Chondrocyte (in vitro differentiated cells): ENCODE data around the gene RNF224. TPM values are rescaled to one million over a fixed set of nuclear protein-coding genes. Genes with fewer than 3 reads are reported as not detected.

Source experiments
- DNase-seq: peaks from one replicate; pipeline ENCODE4 v3.0.0; 2021; ENCODE audit warnings: mixed read lengths, low spot score
- H3K27ac Mint-ChIP-seq: one replicate; pipeline ENCODE4 v1.8.0; 2021; ENCODE audit warnings: mild to moderate bottlenecking, moderate library complexity, mixed read lengths; ENCODE audit not compliant: unreplicated experiment
- H3K27me3 Mint-ChIP-seq: 2 replicates; pipeline ENCODE4 v1.8.0; 2021; ENCODE audit warnings: low read depth, mixed read lengths
- H3K36me3 Mint-ChIP-seq: 2 replicates; pipeline ENCODE4 v1.8.0; 2021; ENCODE audit warnings: low read depth, mixed read lengths
- H3K4me1 Mint-ChIP-seq: 2 replicates; pipeline ENCODE4 v1.8.0; 2021; ENCODE audit warnings: low read depth, mild to moderate bottlenecking, mixed read lengths
- H3K4me3 Mint-ChIP-seq: one replicate; pipeline ENCODE4 v1.8.0; 2021; ENCODE audit warnings: mild to moderate bottlenecking, moderate library complexity, mixed read lengths; ENCODE audit not compliant: unreplicated experiment
- H3K9me3 Mint-ChIP-seq: 2 replicates; pipeline ENCODE4 v1.8.0; 2021; ENCODE audit warnings: low read depth, mixed read lengths
- CTCF ChIP-seq: fragments of 200-600 bp; sonication (generic); IDR thresholded peaks from 2 replicates; pipeline ENCODE4 v1.5.0; 2021; ENCODE audit warnings: antibody characterized with exemption, mild to moderate bottlenecking, moderate library complexity
- total RNA-seq: library from RNA; stranded (reverse); gene quantifications from 3 replicates; pipeline ENCODE4 v1.2.1, GENCODE V29; 2021

RNF224 gene
- total RNA-seq, 1 donor from 2014 or later = not detected

- no peaks in the 10 kb centered on the region for H3K9me3 Mint-ChIP-seq
- H3K36me3 Mint-ChIP-seq = no peaks in the 10 kb centered on the region
- no peak overlapping the region for H3K4me3 Mint-ChIP-seq
Observed at GRCh38 chr9:137234055-137234697, 6.9 kb downstream of the RNF224 start.

GRCh38 chr9:137234758-137235423 lies 7.6 kb downstream of the RNF224 start:
- peaks cover 9% of the 10 kb centered on the region for H3K4me1 Mint-ChIP-seq
- no peak overlapping the region for H3K4me3 Mint-ChIP-seq
- no peaks in the 10 kb centered on the region for H3K27me3 Mint-ChIP-seq
- no peak for DNase-seq
- H3K36me3 Mint-ChIP-seq = no peaks in the 10 kb centered on the region
- no peaks in the 10 kb centered on the region for H3K9me3 Mint-ChIP-seq
- no peak overlapping the region for H3K27ac Mint-ChIP-seq
- TF ChIP-seq CTCF = no peak

More at GRCh38 chr9:137234055-137234697, 6.9 kb downstream of the RNF224 start:
- H3K27me3 Mint-ChIP-seq = no peaks in the 10 kb centered on the region
- H3K4me1 Mint-ChIP-seq = peaks cover 4% of the 10 kb centered on the region
- no peak for DNase-seq
- no peak for TF ChIP-seq CTCF
- no peak overlapping the region for H3K27ac Mint-ChIP-seq

GRCh38 chr9:137235424-137236237 lies 8.3 kb downstream of the RNF224 start:
- no peak for DNase-seq
- H3K4me1 Mint-ChIP-seq = peaks cover 11% of the 10 kb centered on the region
- no peaks in the 10 kb centered on the region for H3K9me3 Mint-ChIP-seq
- H3K27ac Mint-ChIP-seq = no peak overlapping the region
- TF ChIP-seq CTCF = no peak
- H3K27me3 Mint-ChIP-seq = no peaks in the 10 kb centered on the region
- H3K4me3 Mint-ChIP-seq = no peak overlapping the region
- H3K36me3 Mint-ChIP-seq = no peaks in the 10 kb centered on the region

GRCh38 chr9:137236238-137236935 lies 9.1 kb downstream of the RNF224 start:
- H3K4me3 Mint-ChIP-seq = no peak overlapping the region
- H3K4me1 Mint-ChIP-seq = peaks cover 11% of the 10 kb centered on the region
- no peak overlapping the region for H3K27ac Mint-ChIP-seq
- H3K9me3 Mint-ChIP-seq = no peaks in the 10 kb centered on the region
- H3K27me3 Mint-ChIP-seq = no peaks in the 10 kb centered on the region
- peak; percentile 99 for TF ChIP-seq CTCF
- no peaks in the 10 kb centered on the region for H3K36me3 Mint-ChIP-seq
- DNase-seq = no peak
